Rectal smooth muscle tissue (tissue), 1 donor: ENCODE data around the gene HOXB1.

Source experiments
- H3K27ac ChIP-seq: one replicate; pipeline ENCODE4 v1.7.0; 2013; ENCODE audit warnings: low read depth, low read length, inconsistent platforms
- H3K27me3 ChIP-seq: one replicate; pipeline ENCODE4 v1.7.0; 2013; ENCODE audit warnings: low read length; ENCODE audit not compliant: control insufficient read depth, insufficient read depth
- H3K36me3 ChIP-seq: one replicate; pipeline ENCODE4 v1.7.0; 2013; ENCODE audit warnings: low read length; ENCODE audit not compliant: control insufficient read depth, insufficient read depth
- H3K4me1 ChIP-seq: one replicate; pipeline ENCODE4 v1.7.0; 2013; ENCODE audit warnings: low read length; ENCODE audit not compliant: control insufficient read depth, insufficient read depth
- H3K4me3 ChIP-seq: one replicate; pipeline ENCODE4 v1.7.0; 2013; ENCODE audit warnings: low read length
- H3K9ac ChIP-seq: one replicate; pipeline ENCODE4 v1.7.0; 2013; ENCODE audit warnings: low read length

The HOXB1 gene

DNA sequence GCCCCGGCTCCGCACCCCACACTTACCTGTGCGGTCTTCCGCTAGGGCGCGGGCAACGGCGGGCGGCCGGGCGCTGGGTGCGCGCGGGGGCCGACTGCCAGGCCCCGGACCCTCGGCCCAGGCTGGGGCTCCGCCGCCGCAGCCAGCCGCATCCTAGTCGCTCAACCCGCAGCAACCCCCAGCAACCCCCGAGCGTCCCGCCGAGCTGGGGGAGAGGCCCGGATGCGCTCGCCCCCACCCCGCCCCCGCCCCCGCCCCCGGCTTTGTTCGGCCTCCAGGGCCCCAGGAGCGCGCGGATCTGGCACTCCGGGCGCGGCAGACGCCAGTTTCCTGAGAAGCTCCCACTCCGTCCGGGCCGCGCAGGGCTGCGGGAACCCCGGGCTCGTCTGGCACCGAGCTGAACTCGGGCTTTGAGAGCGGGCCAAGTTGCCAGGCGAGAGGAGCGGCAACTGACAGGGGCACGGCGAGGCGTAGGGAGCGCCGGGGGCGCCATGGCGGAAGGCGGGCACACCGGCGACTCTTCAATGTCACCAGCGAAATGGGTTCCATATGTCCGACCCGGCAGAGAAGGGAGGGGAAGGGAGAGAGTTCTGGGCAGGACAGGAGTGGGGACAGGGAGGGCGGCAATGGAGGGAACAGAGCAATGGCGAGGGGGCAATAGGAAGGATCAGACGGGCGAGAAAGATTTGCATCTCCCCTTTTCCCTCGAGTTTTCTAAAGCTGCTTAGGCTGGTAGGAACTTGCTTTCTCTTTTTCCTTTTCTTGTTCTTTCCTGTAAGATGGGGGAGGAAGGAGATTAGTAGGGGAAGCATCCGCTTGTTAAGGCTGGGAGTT, 33.6 kb upstream of the HOXB1 start:
- Histone ChIP-seq H3K4me1 (peaks cover 72% of the 10 kb centered on the region), H3K27me3 (no peaks in the 10 kb centered on the region), H3K36me3 (no peaks in the 10 kb centered on the region)

DNA sequence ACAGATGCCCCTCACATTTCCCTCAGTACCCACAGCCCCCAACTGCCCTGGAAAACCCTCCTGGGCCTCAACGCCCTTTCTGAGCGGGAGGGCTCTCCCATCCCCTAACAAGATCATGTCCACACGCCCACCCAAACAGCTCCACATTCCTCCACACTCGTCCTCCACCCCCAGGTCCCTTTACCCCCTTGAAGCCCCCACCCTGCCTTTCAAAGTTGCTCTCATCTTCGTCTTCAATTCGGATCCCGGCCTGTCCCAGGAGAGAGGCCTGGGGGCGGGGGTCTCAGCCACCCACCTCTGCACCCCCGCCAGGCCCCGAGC, 33.0 kb upstream of the HOXB1 start:
- Histone ChIP-seq H3K27me3 (no peaks in the 10 kb centered on the region), H3K4me1 (peaks cover 77% of the 10 kb centered on the region)

More for the DNA sequence above, 33.6 kb upstream of the HOXB1 start:
- H3K4me3 ChIP-seq, result peak overlapping the region; percentile 54
- peak overlapping the region; percentile 86 for H3K27ac ChIP-seq
- peak overlapping the region; percentile 42 for H3K9ac ChIP-seq

GRCh38 chr17:48563385-48563838, 32.6 kb upstream of the HOXB1 start:
- Histone ChIP-seq H3K4me3 (peak overlapping the region; percentile 17), H3K27me3 (no peaks in the 10 kb centered on the region), H3K9ac (no peak overlapping the region), H3K27ac (peak overlapping the region; percentile 85), H3K4me1 (peaks cover 80% of the 10 kb centered on the region), H3K36me3 (no peaks in the 10 kb centered on the region)

More for the DNA sequence above, 33.0 kb upstream of the HOXB1 start:
- Histone ChIP-seq H3K27ac (peak overlapping the region; percentile 85), H3K36me3 (no peaks in the 10 kb centered on the region), H3K4me3 (peak overlapping the region; percentile 17), H3K9ac (no peak overlapping the region)

DNA sequence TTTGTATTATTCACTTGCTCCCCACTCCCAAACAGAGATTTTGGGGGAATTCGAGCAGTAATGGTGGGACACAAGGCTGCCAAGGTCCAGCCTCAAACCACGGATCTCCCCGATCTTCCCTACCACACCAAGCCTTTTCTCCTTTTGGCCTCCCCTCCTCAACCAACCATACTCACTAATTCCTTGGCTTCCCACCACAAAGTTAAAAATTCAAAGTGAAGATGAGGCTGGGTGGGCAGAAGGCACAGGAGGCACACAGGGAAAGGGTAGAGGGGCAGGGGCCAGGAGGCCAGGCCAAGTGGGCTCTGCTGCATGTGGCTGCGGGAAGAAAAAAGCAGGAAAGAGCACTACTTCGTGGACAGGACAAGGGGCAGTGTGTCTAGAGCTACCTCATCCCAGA, 32.1 kb upstream of the HOXB1 start:
- Histone ChIP-seq H3K4me1 (peaks cover 81% of the 10 kb centered on the region), H3K27ac (peak overlapping the region; percentile 85), H3K36me3 (no peaks in the 10 kb centered on the region), H3K9ac (no peak overlapping the region), H3K27me3 (no peaks in the 10 kb centered on the region), H3K4me3 (peak overlapping the region; percentile 17)

GRCh38 chr17:48561884-48562810, 31.3 kb upstream of the HOXB1 start:
- H3K9ac ChIP-seq, result no peak overlapping the region
- peaks cover 81% of the 10 kb centered on the region for H3K4me1 ChIP-seq
- peak overlapping the region; percentile 17 for H3K4me3 ChIP-seq
- no peaks in the 10 kb centered on the region for H3K27me3 ChIP-seq
- H3K27ac ChIP-seq, result peak overlapping the region; percentile 85
- H3K36me3 ChIP-seq, result no peaks in the 10 kb centered on the region

- H3K27ac ChIP-seq, result peak overlapping the region; percentile 98
- H3K36me3 ChIP-seq, result no peaks in the 10 kb centered on the region
- peak overlapping the region; percentile 1 for H3K4me3 ChIP-seq
- no peaks in the 10 kb centered on the region for H3K27me3 ChIP-seq
- H3K9ac ChIP-seq, result no peak overlapping the region
- H3K4me1 ChIP-seq, result peaks cover 75% of the 10 kb centered on the region
Measured at GRCh38 chr17:48559840-48560817, 29.3 kb upstream of the HOXB1 start.

- H3K4me1 ChIP-seq, result peaks cover 71% of the 10 kb centered on the region
- no peaks in the 10 kb centered on the region for H3K27me3 ChIP-seq
- no peak overlapping the region for H3K9ac ChIP-seq
- peak overlapping the region; percentile 30 for H3K4me3 ChIP-seq
- peak overlapping the region; percentile 98 for H3K27ac ChIP-seq
- no peaks in the 10 kb centered on the region for H3K36me3 ChIP-seq
Measured at GRCh38 chr17:48559122-48559839, 28.5 kb upstream of the HOXB1 start.

- Histone ChIP-seq H3K36me3 (no peaks in the 10 kb centered on the region), H3K9ac (no peak overlapping the region), H3K27ac (peak overlapping the region; percentile 98), H3K4me1 (peaks cover 73% of the 10 kb centered on the region), H3K4me3 (peak overlapping the region; percentile 36), H3K27me3 (no peaks in the 10 kb centered on the region)
Measured at GRCh38 chr17:48558831-48559121, 28.0 kb upstream of the HOXB1 start.

- H3K9ac ChIP-seq, result no peak overlapping the region
- peak overlapping the region; percentile 36 for H3K4me3 ChIP-seq
- peaks cover 70% of the 10 kb centered on the region for H3K4me1 ChIP-seq
- no peaks in the 10 kb centered on the region for H3K27me3 ChIP-seq
- H3K27ac ChIP-seq, result peak overlapping the region; percentile 98
- no peaks in the 10 kb centered on the region for H3K36me3 ChIP-seq
Measured at GRCh38 chr17:48558057-48558830, 27.4 kb upstream of the HOXB1 start.

DNA sequence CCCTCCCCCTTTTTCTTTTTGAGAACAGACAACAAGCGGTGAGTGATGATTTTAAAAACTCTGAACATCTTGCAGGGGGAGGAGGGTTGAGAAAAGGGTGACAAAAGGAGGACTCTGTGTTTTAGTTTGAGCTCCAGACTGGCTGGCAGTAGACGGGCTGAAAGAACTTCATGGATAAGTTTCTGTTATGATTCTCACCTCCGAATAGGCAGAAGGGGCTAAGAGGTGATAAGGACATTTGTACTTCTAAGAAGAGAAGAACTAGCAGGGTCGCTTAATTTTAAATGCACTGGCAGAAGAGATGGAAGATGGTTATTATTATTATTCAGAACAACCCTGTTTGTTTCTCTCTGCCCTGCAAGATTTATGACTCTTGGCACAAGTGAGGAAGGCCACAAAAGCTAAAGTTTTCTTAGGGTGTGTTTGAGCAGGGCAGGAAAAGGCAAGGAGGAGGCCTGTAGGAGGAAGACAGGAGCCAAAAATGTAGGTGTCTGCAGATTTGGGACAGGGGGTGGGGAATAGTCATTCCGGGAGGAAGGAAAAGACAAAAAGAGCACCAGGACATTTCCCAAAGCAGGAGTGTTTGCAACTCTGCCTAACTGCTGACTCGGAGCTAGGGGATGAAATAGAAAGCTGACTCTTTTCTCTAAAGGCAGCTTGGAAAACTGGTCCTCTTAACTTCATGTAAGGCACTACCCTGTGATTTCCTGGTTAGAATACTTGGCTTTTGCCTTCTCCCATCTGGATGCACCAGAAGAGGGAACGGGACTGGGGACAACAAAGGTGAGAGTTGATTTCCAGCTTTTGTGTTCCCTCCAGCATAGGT, 26.0 kb upstream of the HOXB1 start:
- Histone ChIP-seq H3K4me1 (peaks cover 70% of the 10 kb centered on the region), H3K27ac (peak overlapping the region; percentile 98), H3K27me3 (no peaks in the 10 kb centered on the region), H3K9ac (no peak overlapping the region), H3K4me3 (no peak overlapping the region), H3K36me3 (no peaks in the 10 kb centered on the region)
